Cardiac muscle cell (in vitro differentiated cells and primary cell): ENCODE data around the gene LIPE. TPM values are rescaled to one million over a fixed set of nuclear protein-coding genes. Genes with fewer than 3 reads are reported as not detected.
"Not testable (repeated sequence)": the region's sequence is repeated elsewhere in the genome, so short reads cannot be mapped to it uniquely, and the experiment has no call there.

Experiments
- DNase-seq, 2 donors: peaks; one replicate each; pipeline versions ENCODE4 v3.0.0 to v3.0.0-alpha.2; 2010 to 2017; ENCODE audit warnings: low read depth in 1 of 2, low spot score in 1 of 2
- H3K27ac ChIP-seq: fragments of 200-600 bp; sonication (generic); 2 replicates; pipeline ENCODE4 v1.5.1; 2016
- H3K27me3 ChIP-seq: fragments of 200-600 bp; sonication (generic); 2 replicates; pipeline ENCODE4 v1.6.0; 2016; ENCODE audit warnings: control low read depth
- H3K36me3 ChIP-seq: fragments of 200-600 bp; sonication (generic); 2 replicates; pipeline ENCODE4 v1.5.1; 2016; ENCODE audit warnings: control low read depth
- H3K4me1 ChIP-seq: fragments of 200-600 bp; sonication (generic); 2 replicates; pipeline ENCODE4 v1.8.1; 2017; ENCODE audit warnings: low read depth, mild to moderate bottlenecking, mixed run types
- H3K4me3 ChIP-seq: fragments of 200-600 bp; sonication (generic); 2 replicates; pipeline ENCODE4 v1.5.1; 2016; ENCODE audit warnings: mild to moderate bottlenecking
- H3K9me3 ChIP-seq: fragments of 200-600 bp; sonication (generic); 2 replicates; pipeline ENCODE4 v1.5.1; 2017; ENCODE audit warnings: low read depth, mild to moderate bottlenecking, control low read depth
- CTCF ChIP-seq: IDR thresholded peaks from 2 replicates; pipeline ENCODE4 v1.5.1; 2012; ENCODE audit warnings: low read depth, mild to moderate bottlenecking, low read length
- polyA plus RNA-seq: library from polyadenylated mRNA; unstranded; fragments of >200 nt; fragmentation: Nextera tagmentation; extraction: Ambion mirVana; gene quantifications from 2 replicates; pipeline ENCODE4 v1.2.1, GENCODE V29; 2016
- total RNA-seq: library from RNA; depleted of rRNA; stranded (reverse); fragments of >200 nt; gene quantifications from 2 replicates; pipeline ENCODE4 v1.2.3, GENCODE V29; 2016

Gene LIPE
- total and polyA plus RNA-seq, 2 experiments from 2014 or later: 20.2 to 24.4 TPM

- Histone ChIP-seq H3K36me3 (no peaks in the 10 kb centered on the region), H3K4me3 (no peak overlapping the region), H3K27me3 (no peaks in the 10 kb centered on the region), H3K4me1 (no peaks in the 10 kb centered on the region), H3K9me3 (no peaks in the 10 kb centered on the region), H3K27ac (no peak overlapping the region)
- peak in 1 of 2 donors; percentile 73 for DNase-seq
- no peak for TF ChIP-seq CTCF
Observed at GRCh38 chr19:42466521-42467182, 39.5 kb upstream of the LIPE start.

- Histone ChIP-seq H3K27ac (no peak overlapping the region), H3K36me3 (no peaks in the 10 kb centered on the region), H3K4me3 (no peak overlapping the region), H3K9me3 (no peaks in the 10 kb centered on the region), H3K27me3 (no peaks in the 10 kb centered on the region), H3K4me1 (no peaks in the 10 kb centered on the region)
- no peak for DNase-seq
- TF ChIP-seq CTCF: no peak
Observed at GRCh38 chr19:42465827-42466280, 38.7 kb upstream of the LIPE start.

GRCh38 chr19:42461700-42462324 lies 34.6 kb upstream of the LIPE start:
- Histone ChIP-seq H3K36me3 (no peaks in the 10 kb centered on the region), H3K27me3 (no peaks in the 10 kb centered on the region), H3K4me1 (no peaks in the 10 kb centered on the region), H3K9me3 (no peaks in the 10 kb centered on the region), H3K27ac (no peak overlapping the region), H3K4me3 (no peak overlapping the region)
- TF ChIP-seq CTCF: no peak
- DNase-seq: no peak

GRCh38 chr19:42461231-42461630 lies 34.0 kb upstream of the LIPE start:
- H3K36me3 ChIP-seq, DNase-seq, H3K27me3 ChIP-seq, H3K9me3 ChIP-seq, H3K4me1 ChIP-seq, H3K4me3 ChIP-seq, H3K27ac ChIP-seq: not testable (repeated sequence)

GRCh38 chr19:42459926-42460325 lies 32.7 kb upstream of the LIPE start:
- no peaks in the 10 kb centered on the region for H3K4me1 ChIP-seq
- no peak for DNase-seq
- no peak overlapping the region for H3K27ac ChIP-seq
- H3K27me3 ChIP-seq: no peaks in the 10 kb centered on the region
- no peaks in the 10 kb centered on the region for H3K36me3 ChIP-seq
- no peak overlapping the region for H3K4me3 ChIP-seq
- TF ChIP-seq CTCF: no peak
- no peaks in the 10 kb centered on the region for H3K9me3 ChIP-seq

- TF ChIP-seq CTCF: no peak
- no peaks in the 10 kb centered on the region for H3K36me3 ChIP-seq
Observed at GRCh38 chr19:42455621-42456081, 28.5 kb upstream of the LIPE start.

More at GRCh38 chr19:42455621-42456081, 28.5 kb upstream of the LIPE start:
- no peak for DNase-seq
- H3K27ac ChIP-seq: no peak overlapping the region
- no peaks in the 10 kb centered on the region for H3K9me3 ChIP-seq
- no peak overlapping the region for H3K4me3 ChIP-seq
- H3K4me1 ChIP-seq: no peaks in the 10 kb centered on the region
- H3K27me3 ChIP-seq: no peaks in the 10 kb centered on the region
